HepG2 (cell line): Measurements from ENCODE around the gene SDR39U1. TPM values are rescaled to one million over a fixed set of nuclear protein-coding genes. Genes with fewer than 3 reads are reported as not detected.
A peak's percentile ranks its signal among the peaks of the same experiment; 100 is the strongest.

ENCODE experiments used
- HIC2 ChIP-seq: sonication (generic); formaldehyde crosslinking; IDR thresholded peaks from 2 replicates; pipeline ENCODE4 v1.9.0; 2022; ENCODE audit warnings: low read depth, missing genetic modification reagents
- HNF1B ChIP-seq: sonication (generic); formaldehyde crosslinking; IDR thresholded peaks from 2 replicates; pipeline ENCODE4 v1.5.1; 2020; ENCODE audit warnings: mild to moderate bottlenecking, moderate library complexity, missing genetic modification reagents
- SNAPC2 ChIP-seq: sonication (generic); formaldehyde crosslinking; IDR thresholded peaks from 2 replicates; pipeline ENCODE4 v1.8.1; 2022; ENCODE audit warnings: mild to moderate bottlenecking, missing genetic modification reagents
- SOX13 ChIP-seq, 3 experiments: fragments of 450-650 bp in 1 of 3; sonication (generic) in 1 of 3; formaldehyde crosslinking in 1 of 3; IDR thresholded peaks in 2 of 3; conservative IDR thresholded peaks in 1 of 3; 2 replicates each; pipeline versions ENCODE4 v1.5.0 to v1.6.1; 2016 to 2020; ENCODE audit warnings: antibody characterized with exemption in 1 of 3, mild to moderate bottlenecking in 1 of 3, missing compliant biosample characterization in 1 of 3, missing genetic modification reagents in 1 of 3, moderate library complexity in 1 of 3
- YY1 ChIP-seq: IDR thresholded peaks from 2 replicates; pipeline ENCODE4 v1.6.1; 2011; ENCODE audit warnings: low read length, low read depth, moderate library complexity, mild to moderate bottlenecking; ENCODE audit not compliant: insufficient read depth, insufficient replicate concordance
- ZNF12 ChIP-seq: sonication (generic); formaldehyde crosslinking; IDR thresholded peaks from 2 replicates; pipeline ENCODE4 v1.5.0; 2020; ENCODE audit warnings: missing genetic modification reagents
- ZNF143 ChIP-seq: sonication (generic); formaldehyde crosslinking; IDR thresholded peaks from 2 replicates; pipeline ENCODE4 v1.4.0; 2020; ENCODE audit warnings: missing genetic modification reagents
- ZNF34 ChIP-seq: sonication (generic); formaldehyde crosslinking; IDR thresholded peaks from 2 replicates; pipeline ENCODE4 v1.4.0; 2020; ENCODE audit warnings: mild to moderate bottlenecking, missing genetic modification reagents, borderline replicate concordance
- ZNF510 ChIP-seq: sonication (generic); formaldehyde crosslinking; IDR thresholded peaks from 2 replicates; pipeline ENCODE4 v1.4.0; 2020; ENCODE audit warnings: low read depth, mild to moderate bottlenecking, missing genetic modification reagents
- ZNF550 ChIP-seq: sonication (generic); formaldehyde crosslinking; IDR thresholded peaks from 2 replicates; pipeline ENCODE4 v1.4.0; 2020; ENCODE audit warnings: mild to moderate bottlenecking, missing genetic modification reagents, borderline replicate concordance
- ZNF883 ChIP-seq: sonication (generic); formaldehyde crosslinking; IDR thresholded peaks from 2 replicates; pipeline ENCODE4 v1.5.1; 2020; ENCODE audit warnings: mild to moderate bottlenecking, missing genetic modification reagents; ENCODE audit errors: not compliant biosample characterization
- polyA plus RNA-seq, 8 experiments: library from polyadenylated mRNA; depleted of rRNA in 3 of 8; stranded (reverse) in 7 of 8; unstranded in 1 of 8; fragments of >200 nt; fragmentation: Illumina TruSeq in 4 of 8; extraction: Trizol in 4 of 8; gene quantifications; 2 replicates each; pipeline versions ENCODE4 v1.2.1 to v1.2.3, GENCODE V29; 2011 to 2016; ENCODE audit warnings: low read depth in 4 of 8, missing spikeins in 1 of 8, mixed read lengths in 1 of 8; ENCODE audit not compliant: insufficient read depth in 1 of 8
- total RNA-seq, 5 experiments: library from RNA; depleted of rRNA; stranded (reverse); fragments of >200 nt; fragmentation: Illumina TruSeq; extraction: Trizol; gene quantifications; 2 replicates each; pipeline ENCODE4 v1.2.3, GENCODE V29; 2016; ENCODE audit warnings: low read depth in 1 of 5

SDR39U1 gene
- total and polyA plus RNA-seq, 2 of the 13 experiments (the other 11 are each of a cell fraction or from before 2014, with no cell fraction given) = 34.4 to 129 TPM

GRCh38 chr14:24441904-24442239, 704 bp downstream of the SDR39U1 start (continued):
- TF ChIP-seq ZNF12 (CRISPR knock-in tag) (peak; percentile 44; the same call in 1 of the 2 replicates), SOX13 (IDR thresholded peaks at IDR 0.05) (no peak), SOX13 (CRISPR knock-in tag; conservative IDR thresholded peaks at IDR 0.05 in 1 of 2, IDR thresholded peaks at IDR 0.05 in 1 of 2) (no peak; a peak in 1 of 4 replicates), ZNF510 (no peak), ZNF34 (CRISPR knock-in tag) (no peak; the same call in 1 of the 2 replicates), ZNF550 (CRISPR knock-in tag) (no peak), ZNF883 (CRISPR knock-in tag) (no peak), ZNF143 (CRISPR knock-in tag) (no peak), HIC2 (no peak), SNAPC2 (CRISPR knock-in tag) (peak; percentile 88; the same call in 1 of the 2 replicates), HNF1B (CRISPR knock-in tag) (no peak), YY1 (no peak)
